Coronary artery (tissue), 2 donors: ENCODE measurements around the gene CDV3.
"Not testable (repeated sequence)": the region's sequence is repeated elsewhere in the genome, so short reads cannot be mapped to it uniquely, and the experiment has no call there.

Experiments
- DNase-seq: peaks from one replicate; pipeline ENCODE4 v3.0.0-alpha.2; 2017; ENCODE audit warnings: low spot score
- H3K27ac ChIP-seq, 2 donors: fragments of 200-600 bp; sonication (generic); one replicate each; pipeline ENCODE4 v1.5.1; 2016 to 2019
- H3K4me3 ChIP-seq: fragments of 200-600 bp; sonication (generic); 2 replicates; pipeline ENCODE4 v1.5.1; 2016; ENCODE audit warnings: mild to moderate bottlenecking, moderate library complexity
- TF ChIP-seq, protein P1 (sequence below): fragments of 200-600 bp; sonication (generic); IDR thresholded peaks from one replicate; pipeline ENCODE4 v1.5.1; 2019; ENCODE audit warnings: antibody characterized with exemption

Gene CDV3, protein sequence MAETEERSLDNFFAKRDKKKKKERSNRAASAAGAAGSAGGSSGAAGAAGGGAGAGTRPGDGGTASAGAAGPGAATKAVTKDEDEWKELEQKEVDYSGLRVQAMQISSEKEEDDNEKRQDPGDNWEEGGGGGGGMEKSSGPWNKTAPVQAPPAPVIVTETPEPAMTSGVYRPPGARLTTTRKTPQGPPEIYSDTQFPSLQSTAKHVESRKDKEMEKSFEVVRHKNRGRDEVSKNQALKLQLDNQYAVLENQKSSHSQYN

DNA sequence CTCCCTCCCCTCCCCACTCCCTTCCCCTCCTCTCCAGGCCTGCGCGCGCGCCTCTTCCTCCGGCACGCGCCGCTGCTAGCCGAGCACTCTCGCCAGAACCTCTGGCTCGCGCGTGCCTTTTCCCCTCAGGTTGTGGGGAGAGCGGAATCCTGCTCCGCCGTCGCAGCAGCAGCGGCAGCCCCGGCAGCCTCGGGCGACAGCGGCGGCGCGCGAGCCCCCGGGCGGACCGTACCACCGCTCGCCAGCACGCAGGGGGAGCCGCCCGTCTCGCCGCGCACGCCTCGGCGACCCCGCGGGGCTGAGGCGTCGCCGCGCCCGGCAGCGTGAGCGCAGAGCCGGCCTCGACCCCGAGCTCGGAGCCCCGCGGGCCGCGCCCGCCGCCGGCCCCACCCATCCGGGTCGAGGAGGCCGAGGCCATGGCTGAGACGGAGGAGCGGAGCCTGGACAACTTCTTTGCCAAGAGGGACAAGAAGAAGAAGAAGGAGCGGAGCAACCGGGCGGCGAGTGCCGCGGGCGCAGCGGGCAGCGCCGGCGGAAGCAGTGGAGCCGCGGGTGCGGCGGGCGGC lies at the start of gene CDV3:
Gene CDV3 (plus strand): TSS at position 58 of the 566 bp plus-strand sequence. CDS start 359 bp downstream, at position 417.
- TF ChIP-seq, protein P1, sequence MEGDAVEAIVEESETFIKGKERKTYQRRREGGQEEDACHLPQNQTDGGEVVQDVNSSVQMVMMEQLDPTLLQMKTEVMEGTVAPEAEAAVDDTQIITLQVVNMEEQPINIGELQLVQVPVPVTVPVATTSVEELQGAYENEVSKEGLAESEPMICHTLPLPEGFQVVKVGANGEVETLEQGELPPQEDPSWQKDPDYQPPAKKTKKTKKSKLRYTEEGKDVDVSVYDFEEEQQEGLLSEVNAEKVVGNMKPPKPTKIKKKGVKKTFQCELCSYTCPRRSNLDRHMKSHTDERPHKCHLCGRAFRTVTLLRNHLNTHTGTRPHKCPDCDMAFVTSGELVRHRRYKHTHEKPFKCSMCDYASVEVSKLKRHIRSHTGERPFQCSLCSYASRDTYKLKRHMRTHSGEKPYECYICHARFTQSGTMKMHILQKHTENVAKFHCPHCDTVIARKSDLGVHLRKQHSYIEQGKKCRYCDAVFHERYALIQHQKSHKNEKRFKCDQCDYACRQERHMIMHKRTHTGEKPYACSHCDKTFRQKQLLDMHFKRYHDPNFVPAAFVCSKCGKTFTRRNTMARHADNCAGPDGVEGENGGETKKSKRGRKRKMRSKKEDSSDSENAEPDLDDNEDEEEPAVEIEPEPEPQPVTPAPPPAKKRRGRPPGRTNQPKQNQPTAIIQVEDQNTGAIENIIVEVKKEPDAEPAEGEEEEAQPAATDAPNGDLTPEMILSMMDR = no peak
- peak; percentile 76 for DNase-seq
- H3K4me3 ChIP-seq = peak within 1 kb of the TSS; percentile 88
- peak within 1 kb of the TSS; percentile 97 to 99 for H3K27ac ChIP-seq

GRCh38 chr3:133523758-133524157 lies 49.7 kb upstream of the CDV3 start:
- not testable (repeated sequence) for H3K4me3 ChIP-seq, H3K27ac ChIP-seq, DNase-seq

DNA sequence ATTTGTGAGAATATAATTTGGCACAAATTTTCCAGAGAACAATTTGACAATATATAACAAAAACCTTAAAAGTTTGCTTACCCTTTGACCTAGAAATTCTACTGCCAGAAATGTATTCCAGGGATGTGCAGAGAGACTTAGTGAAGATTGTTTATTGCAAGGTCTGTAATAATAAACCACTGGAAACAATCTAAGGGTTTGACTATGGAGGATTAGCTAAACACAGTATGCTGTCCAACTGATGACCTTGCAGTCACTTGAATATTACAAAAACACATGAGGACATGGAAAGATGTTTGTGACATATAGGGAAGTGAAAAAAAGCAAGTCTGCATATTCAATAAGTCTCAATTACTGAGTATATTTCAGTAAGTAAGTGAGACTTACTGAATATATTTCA lies 48.1 kb upstream of the CDV3 start:
- no peak for DNase-seq
- Histone ChIP-seq H3K27ac (peak overlapping the region in 1 of 2 donors; percentile 19), H3K4me3 (no peak overlapping the region)
- TF ChIP-seq, protein P1 = no peak

DNA sequence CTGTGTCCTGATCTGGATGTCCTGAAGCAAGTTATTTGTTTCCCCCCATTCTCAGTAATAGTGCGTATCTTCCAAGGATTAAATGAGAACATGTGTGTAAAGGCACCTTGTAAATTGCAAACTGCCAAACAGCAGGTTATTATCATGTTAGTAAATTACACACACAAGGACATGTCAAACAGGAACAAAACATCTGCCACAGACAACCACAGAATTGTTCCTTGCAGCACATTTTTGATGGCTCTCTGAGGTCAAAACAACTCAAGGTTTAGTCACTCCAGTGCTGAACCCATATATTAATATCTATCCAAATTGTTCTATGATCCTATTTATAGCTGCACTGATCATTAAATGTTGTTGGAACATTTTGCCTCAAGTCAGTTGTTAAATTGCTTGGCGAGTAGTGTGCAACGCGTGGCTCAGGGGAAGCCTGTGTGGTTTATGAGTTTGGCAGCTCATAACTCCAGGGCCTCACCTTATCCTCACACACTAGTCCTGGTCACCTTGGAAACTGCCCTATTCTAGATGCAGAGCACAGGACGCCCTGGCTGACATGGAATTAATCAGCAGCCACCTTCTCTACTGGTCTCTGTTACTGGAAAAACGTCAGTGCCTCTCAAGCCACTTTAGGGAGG lies 46.3 kb upstream of the CDV3 start:
- no peak overlapping the region for H3K27ac ChIP-seq
- DNase-seq = no peak
- H3K4me3 ChIP-seq = no peak overlapping the region
- TF ChIP-seq, protein P1 = no peak

DNA sequence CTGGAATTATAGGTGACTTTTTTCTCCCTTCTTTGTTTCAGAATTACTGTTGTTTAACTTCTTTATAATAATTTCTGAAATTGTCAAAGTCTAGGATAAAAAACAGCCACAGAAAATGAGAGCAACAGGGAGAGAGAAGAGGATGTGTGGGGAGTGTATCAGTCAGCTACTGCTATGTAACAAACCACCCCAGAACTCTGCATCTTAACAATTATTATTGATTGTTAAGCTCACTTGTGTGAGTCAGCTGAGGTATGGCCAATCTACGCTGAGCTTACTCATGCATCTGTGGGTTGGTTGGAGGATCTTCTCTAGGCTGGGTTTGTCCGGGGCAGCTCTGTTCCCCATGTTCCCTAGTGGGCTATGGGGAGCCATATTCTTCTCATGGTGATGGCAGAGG lies 43.7 kb upstream of the CDV3 start:
- TF ChIP-seq, protein P1 = no peak

DNA sequence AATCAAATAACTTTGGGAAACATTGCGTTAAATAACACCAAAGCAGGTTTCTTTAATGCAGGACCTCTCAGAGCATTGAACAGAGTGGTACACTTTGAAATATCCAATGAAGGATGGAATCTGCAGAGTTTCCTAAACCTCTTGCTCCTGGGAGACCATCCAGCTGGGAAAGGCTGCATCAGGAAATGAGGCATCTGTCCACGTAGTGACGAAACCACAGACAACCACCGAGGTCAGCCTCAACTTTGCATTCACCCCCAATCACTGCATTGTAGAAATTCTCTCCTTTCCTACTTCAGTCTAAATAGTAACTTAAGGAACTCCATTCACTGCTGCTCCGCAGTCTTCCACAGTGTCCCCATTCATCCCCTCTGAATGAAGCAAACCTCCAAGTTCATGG lies 41.5 kb upstream of the CDV3 start:
- Histone ChIP-seq H3K4me3 (no peak overlapping the region), H3K27ac (no peak overlapping the region)
- DNase-seq = no peak
- TF ChIP-seq, protein P1 = no peak

More for the DNA sequence above, 43.7 kb upstream of the CDV3 start:
- DNase-seq = no peak
- no peak overlapping the region for H3K4me3 ChIP-seq
- no peak overlapping the region for H3K27ac ChIP-seq

DNA sequence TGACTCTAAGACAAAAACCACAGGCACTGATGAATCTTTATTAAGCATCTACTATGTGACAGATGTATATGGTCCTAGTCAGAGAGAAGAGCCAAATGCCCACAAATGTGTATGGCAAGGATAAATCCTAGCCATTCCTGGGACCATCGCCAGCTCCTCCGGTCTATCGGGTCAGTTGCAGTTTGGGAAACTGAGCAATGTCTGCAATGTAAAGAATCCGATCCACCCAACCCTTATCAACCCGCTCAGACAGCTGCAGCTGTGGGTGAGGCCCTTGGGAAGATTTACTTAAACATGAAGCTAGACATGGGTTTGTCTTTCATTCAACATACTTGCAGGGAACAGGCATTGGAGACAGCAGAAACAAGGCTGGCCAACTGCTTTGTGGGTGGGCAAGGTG lies 40.5 kb upstream of the CDV3 start:
- TF ChIP-seq, protein P1 = no peak
- H3K4me3 ChIP-seq = no peak overlapping the region
- DNase-seq = no peak
- H3K27ac ChIP-seq = no peak overlapping the region
